ENCODE data around the gene LRCH1. TPM values are rescaled to one million over a fixed set of nuclear protein-coding genes. Genes with fewer than 3 reads are reported as not detected.

The LRCH1 gene
- total RNA-seq, 3 donors from 2014 or later: 17.0 to 40.4 (median 24.6) TPM

DNA sequence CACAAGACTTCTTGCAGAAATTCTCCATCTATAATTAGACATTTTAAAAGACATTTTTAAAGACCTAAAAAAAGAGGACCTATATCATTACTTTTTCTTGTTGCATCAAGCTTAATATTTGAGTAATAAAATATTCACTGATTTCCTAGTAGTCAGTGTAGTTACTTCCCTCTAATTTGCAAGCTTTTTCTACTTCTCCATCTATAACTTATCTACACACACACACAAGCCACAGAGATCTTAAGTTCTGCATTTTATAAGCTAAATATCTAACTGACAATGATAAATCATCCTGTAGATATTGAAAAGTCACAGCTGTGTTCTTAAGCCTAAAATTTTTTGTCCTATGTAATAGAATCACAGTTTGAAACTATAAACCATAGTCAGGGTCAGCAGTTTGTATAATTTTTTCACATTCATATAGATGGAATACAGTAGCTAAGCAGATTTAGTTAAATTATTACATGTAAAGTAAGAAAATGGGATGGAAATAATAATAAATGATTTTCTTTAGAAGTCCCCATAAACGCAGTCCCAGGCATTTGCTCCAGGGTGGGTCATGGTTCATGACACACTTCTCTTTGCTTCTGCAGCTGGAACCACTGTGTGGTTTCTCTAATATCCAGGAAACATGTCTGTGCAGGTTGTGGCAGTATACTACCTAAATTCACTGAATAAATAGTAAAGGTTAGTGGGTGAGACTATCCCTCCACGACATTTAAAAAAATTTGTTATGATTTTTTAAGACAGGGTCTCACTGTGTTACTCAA lies 183.8 kb downstream of the LRCH1 start:
- intact Hi-C loops (cut with DNase I; ENCODE audit: low total_unique reads): no loop called here
- Histone ChIP-seq H3K4me1 (no peaks in the 10 kb centered on the region), H3K27ac (no peak overlapping the region), H3K36me3 (peaks cover under 1% of the 10 kb centered on the region), H3K4me3 (no peak overlapping the region), H3K27me3 (no peaks in the 10 kb centered on the region), H3K9me3 (no peaks in the 10 kb centered on the region)
- TF ChIP-seq POLR2AphosphoS5 (IDR thresholded peaks at IDR 0.05) (no peak), POLR2A (IDR thresholded peaks at IDR 0.05) (no peak)
- TF ChIP-seq, protein P1, sequence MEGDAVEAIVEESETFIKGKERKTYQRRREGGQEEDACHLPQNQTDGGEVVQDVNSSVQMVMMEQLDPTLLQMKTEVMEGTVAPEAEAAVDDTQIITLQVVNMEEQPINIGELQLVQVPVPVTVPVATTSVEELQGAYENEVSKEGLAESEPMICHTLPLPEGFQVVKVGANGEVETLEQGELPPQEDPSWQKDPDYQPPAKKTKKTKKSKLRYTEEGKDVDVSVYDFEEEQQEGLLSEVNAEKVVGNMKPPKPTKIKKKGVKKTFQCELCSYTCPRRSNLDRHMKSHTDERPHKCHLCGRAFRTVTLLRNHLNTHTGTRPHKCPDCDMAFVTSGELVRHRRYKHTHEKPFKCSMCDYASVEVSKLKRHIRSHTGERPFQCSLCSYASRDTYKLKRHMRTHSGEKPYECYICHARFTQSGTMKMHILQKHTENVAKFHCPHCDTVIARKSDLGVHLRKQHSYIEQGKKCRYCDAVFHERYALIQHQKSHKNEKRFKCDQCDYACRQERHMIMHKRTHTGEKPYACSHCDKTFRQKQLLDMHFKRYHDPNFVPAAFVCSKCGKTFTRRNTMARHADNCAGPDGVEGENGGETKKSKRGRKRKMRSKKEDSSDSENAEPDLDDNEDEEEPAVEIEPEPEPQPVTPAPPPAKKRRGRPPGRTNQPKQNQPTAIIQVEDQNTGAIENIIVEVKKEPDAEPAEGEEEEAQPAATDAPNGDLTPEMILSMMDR (IDR thresholded peaks at IDR 0.05): no peak
- DNase-seq (ENCODE audit: low spot score in 2 of 2): no peak

DNA sequence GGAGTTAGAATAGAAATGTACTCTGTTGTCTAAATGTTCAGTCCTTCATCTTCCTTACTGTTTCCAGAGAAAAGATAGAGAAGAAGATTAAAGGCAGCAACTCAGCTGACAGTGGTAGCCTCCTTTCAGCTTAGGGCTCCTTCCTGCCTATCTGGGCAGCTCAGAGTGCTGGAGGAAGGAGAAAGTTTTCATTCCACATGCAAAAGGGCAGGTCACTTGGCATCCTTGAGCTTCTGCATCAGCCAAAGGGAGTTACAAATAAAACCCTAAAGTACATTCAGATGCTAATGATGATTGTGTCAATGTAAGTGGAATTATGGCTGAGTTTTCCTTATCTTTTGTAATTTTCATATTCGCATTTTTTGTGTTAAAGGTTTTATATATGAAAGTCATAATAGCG lies 185.1 kb downstream of the LRCH1 start:
- TF ChIP-seq POLR2A (IDR thresholded peaks at IDR 0.05): no peak
- TF ChIP-seq POLR2AphosphoS5 (IDR thresholded peaks at IDR 0.05): no peak
- TF ChIP-seq, protein P1 (IDR thresholded peaks at IDR 0.05): no peak
- Histone ChIP-seq H3K4me3 (no peak overlapping the region), H3K9me3 (no peaks in the 10 kb centered on the region), H3K27ac (no peak overlapping the region), H3K27me3 (no peaks in the 10 kb centered on the region), H3K36me3 (peaks cover 6% of the 10 kb centered on the region), H3K4me1 (no peaks in the 10 kb centered on the region)
- intact Hi-C loops (cut with DNase I; ENCODE audit: low total_unique reads): no loop called here
- no peak for DNase-seq (ENCODE audit: low spot score in 2 of 2)

DNA sequence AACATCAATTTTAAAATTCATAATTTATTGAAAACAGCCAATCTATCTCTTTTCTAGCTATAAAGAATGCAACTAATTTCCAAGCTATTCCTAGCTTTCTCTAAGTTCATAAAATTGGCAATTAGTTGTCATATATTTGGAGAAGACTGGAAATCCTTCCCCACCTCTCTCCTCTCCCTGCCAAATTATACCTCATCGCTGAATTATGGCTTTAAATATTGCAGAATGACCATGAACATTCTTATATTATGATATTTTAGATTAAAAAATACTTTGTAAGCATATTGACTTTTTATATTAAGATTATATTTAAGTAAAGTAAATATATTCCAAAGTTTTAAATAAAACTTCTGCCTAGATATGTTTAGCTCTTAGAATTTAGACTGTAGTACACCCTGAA lies 185.8 kb downstream of the LRCH1 start:
- TF ChIP-seq POLR2AphosphoS5 (IDR thresholded peaks at IDR 0.05) (no peak), POLR2A (IDR thresholded peaks at IDR 0.05) (no peak)
- TF ChIP-seq, protein P1 (IDR thresholded peaks at IDR 0.05): no peak
- H3K4me3 ChIP-seq: no peak overlapping the region
- DNase-seq (ENCODE audit: low spot score in 2 of 2): no peak
- H3K27ac ChIP-seq: no peak overlapping the region
- no peaks in the 10 kb centered on the region for H3K27me3 ChIP-seq
- H3K36me3 ChIP-seq: peaks cover 6% of the 10 kb centered on the region
- no peaks in the 10 kb centered on the region for H3K4me1 ChIP-seq
- no peaks in the 10 kb centered on the region for H3K9me3 ChIP-seq
- intact Hi-C loops (cut with DNase I; ENCODE audit: low total_unique reads): no loop called here

DNA sequence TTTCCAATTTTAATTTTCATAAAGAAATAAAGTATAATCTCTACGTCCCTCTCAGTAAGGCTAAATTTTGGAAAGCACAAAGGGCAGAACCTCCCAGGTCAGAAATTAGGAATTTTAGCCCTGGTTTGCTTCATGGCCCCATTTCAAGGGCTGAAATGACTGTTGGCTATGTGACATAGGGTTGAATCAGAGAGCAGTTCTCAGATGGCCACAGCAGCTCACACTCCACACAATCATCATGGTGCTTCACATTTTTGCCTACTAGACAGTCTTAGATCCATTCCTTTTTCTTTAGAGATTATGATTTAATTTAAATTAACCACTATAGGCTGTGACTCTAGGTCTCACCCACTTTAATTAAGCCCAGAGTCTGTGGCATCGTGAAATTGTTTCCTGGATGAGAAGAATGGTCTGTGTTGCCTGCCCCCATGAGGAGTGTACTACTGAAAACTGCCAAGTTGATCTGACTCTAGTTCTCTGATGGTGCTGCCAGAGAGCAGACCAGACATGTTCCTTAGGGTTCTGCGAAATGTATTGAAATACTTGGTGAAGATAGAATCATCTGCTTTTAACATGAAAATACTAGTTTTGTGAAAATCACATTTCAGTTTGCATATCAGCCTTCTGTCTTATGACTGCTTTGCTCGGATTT lies 186.6 kb downstream of the LRCH1 start:
- DNase-seq (ENCODE audit: low spot score in 2 of 2): no peak
- H3K36me3 ChIP-seq: peaks cover 6% of the 10 kb centered on the region
- no peaks in the 10 kb centered on the region for H3K9me3 ChIP-seq
- intact Hi-C loops (cut with DNase I; ENCODE audit: low total_unique reads): no loop called here
- H3K4me1 ChIP-seq: no peaks in the 10 kb centered on the region
- no peaks in the 10 kb centered on the region for H3K27me3 ChIP-seq
- no peak overlapping the region for H3K4me3 ChIP-seq
- TF ChIP-seq, protein P1 (IDR thresholded peaks at IDR 0.05): no peak
- H3K27ac ChIP-seq: no peak overlapping the region

DNA sequence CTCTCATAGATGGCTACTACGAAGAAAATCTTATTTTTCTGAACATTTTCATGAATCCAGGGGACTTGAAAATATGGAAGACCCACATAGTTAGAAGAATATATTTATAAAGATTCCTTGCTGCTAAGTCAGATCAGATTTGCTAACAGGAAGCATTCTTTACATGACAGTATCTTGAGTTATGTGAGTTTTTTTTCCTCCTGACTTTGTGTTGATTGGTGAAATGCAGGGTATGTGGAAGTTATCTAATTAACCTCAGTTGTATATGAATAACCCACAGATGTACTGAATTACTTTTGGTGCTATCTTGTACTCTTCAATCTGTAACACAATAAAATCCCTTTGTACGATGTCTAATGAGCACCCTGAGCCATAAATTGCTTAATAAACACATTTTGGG lies 190.2 kb downstream of the LRCH1 start:
- H3K27me3 ChIP-seq: no peaks in the 10 kb centered on the region
- intact Hi-C loops (cut with DNase I; ENCODE audit: low total_unique reads): no loop called here
- TF ChIP-seq POLR2AphosphoS5 (IDR thresholded peaks at IDR 0.05) (no peak), POLR2A (IDR thresholded peaks at IDR 0.05) (no peak)
- TF ChIP-seq, protein P1 (IDR thresholded peaks at IDR 0.05): no peak
- H3K4me1 ChIP-seq: no peaks in the 10 kb centered on the region
- DNase-seq (ENCODE audit: low spot score in 2 of 2): no peak
- no peak overlapping the region for H3K27ac ChIP-seq
- H3K36me3 ChIP-seq: peaks cover 6% of the 10 kb centered on the region
- H3K9me3 ChIP-seq: no peaks in the 10 kb centered on the region
- H3K4me3 ChIP-seq: no peak overlapping the region
